HEK293T (cell line): Measurements from ENCODE around the gene PCBP4.

Source experiments
- BHLHE40 ChIP-seq: fragments of 450-650 bp; IDR thresholded peaks from 2 replicates; pipeline ENCODE4 v1.6.1; 2016; ENCODE audit warnings: mild to moderate bottlenecking, moderate library complexity, borderline replicate concordance
- CTBP1 ChIP-seq: fragments of 450-650 bp; IDR thresholded peaks from 2 replicates; pipeline ENCODE4 v1.6.1; 2016; ENCODE audit warnings: borderline replicate concordance
- FOXA1 ChIP-seq: fragments of 450-650 bp; IDR thresholded peaks from 2 replicates; pipeline ENCODE4 v1.6.1; 2016; ENCODE audit warnings: mild to moderate bottlenecking
- FOXM1 ChIP-seq: fragments of 450-650 bp; IDR thresholded peaks from 2 replicates; pipeline ENCODE4 v1.6.1; 2017; ENCODE audit warnings: mild to moderate bottlenecking, borderline replicate concordance
- HDGF ChIP-seq: fragments of 450-650 bp; IDR thresholded peaks from 2 replicates; pipeline ENCODE4 v1.6.1; 2017; ENCODE audit warnings: antibody characterized with exemption, borderline replicate concordance
- LEF1 ChIP-seq: fragments of 450-650 bp; IDR thresholded peaks from 2 replicates; pipeline ENCODE4 v1.6.1; 2017; ENCODE audit warnings: mild to moderate bottlenecking, borderline replicate concordance
- NFRKB ChIP-seq: fragments of 450-650 bp; IDR thresholded peaks from 2 replicates; pipeline ENCODE4 v1.6.1; 2016; ENCODE audit warnings: mild to moderate bottlenecking, moderate library complexity
- PKNOX1 ChIP-seq: fragments of 450-650 bp; IDR thresholded peaks from 2 replicates; pipeline ENCODE4 v1.6.1; 2016
- SP1 ChIP-seq: fragments of 450-650 bp; IDR thresholded peaks from 2 replicates; pipeline ENCODE4 v1.6.1; 2017
- TARDBP ChIP-seq: fragments of 450-650 bp; IDR thresholded peaks from 2 replicates; pipeline ENCODE4 v1.6.1; 2016

GRCh38 chr3:52014613-52015012 is 47.4 kb upstream of the PCBP4 start:
- no peak for TF ChIP-seq HDGF
- no peak for TF ChIP-seq LEF1
- TF ChIP-seq TARDBP, result no peak
- no peak for TF ChIP-seq FOXM1
- TF ChIP-seq PKNOX1, result no peak
- TF ChIP-seq FOXA1, result no peak
- TF ChIP-seq SP1, result no peak
- no peak for TF ChIP-seq CTBP1
- no peak for TF ChIP-seq BHLHE40
- TF ChIP-seq NFRKB, result no peak
